ENCODE data around the gene PTCH2.

The PTCH2 gene

DNA sequence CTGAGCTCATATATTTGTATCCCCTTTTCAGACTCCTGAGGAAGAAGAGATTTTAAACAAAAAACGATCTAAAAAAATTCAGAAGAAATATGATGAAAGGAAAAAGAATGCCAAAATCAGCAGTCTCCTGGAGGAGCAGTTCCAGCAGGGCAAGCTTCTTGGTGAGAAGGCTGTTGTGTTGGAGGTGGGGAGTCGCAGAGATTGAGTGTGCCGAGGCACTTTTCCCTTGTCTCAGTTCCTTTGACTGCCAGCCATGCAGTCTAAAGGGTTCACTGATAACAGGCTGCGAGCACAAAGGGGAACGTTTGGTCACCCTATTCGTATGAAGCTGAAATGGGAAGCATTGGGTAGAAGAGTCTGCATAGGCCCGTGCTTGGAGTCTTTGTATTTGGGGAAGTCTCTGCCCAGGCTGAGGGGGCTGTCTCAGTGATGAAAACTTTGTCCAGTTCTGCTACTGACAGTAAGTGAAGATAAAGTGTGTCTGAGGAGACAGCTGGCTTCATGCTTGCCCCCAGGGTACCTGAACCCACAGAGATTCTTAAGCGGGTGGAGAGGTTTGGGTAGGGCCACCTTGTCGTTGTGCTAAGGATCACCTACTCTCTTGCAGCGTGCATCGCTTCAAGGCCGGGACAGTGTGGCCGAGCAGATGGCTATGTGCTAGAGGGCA lies 65.0 kb downstream of the PTCH2 start:
- DNase-seq (ENCODE audit: low spot score) = no peak

- no peak for DNase-seq (ENCODE audit: low spot score)
Measured at GRCh38 chr1:44777547-44777946, 65.5 kb downstream of the PTCH2 start.

- no peak for DNase-seq (ENCODE audit: low spot score)
Measured at GRCh38 chr1:44776730-44777068, 66.4 kb downstream of the PTCH2 start.

DNA sequence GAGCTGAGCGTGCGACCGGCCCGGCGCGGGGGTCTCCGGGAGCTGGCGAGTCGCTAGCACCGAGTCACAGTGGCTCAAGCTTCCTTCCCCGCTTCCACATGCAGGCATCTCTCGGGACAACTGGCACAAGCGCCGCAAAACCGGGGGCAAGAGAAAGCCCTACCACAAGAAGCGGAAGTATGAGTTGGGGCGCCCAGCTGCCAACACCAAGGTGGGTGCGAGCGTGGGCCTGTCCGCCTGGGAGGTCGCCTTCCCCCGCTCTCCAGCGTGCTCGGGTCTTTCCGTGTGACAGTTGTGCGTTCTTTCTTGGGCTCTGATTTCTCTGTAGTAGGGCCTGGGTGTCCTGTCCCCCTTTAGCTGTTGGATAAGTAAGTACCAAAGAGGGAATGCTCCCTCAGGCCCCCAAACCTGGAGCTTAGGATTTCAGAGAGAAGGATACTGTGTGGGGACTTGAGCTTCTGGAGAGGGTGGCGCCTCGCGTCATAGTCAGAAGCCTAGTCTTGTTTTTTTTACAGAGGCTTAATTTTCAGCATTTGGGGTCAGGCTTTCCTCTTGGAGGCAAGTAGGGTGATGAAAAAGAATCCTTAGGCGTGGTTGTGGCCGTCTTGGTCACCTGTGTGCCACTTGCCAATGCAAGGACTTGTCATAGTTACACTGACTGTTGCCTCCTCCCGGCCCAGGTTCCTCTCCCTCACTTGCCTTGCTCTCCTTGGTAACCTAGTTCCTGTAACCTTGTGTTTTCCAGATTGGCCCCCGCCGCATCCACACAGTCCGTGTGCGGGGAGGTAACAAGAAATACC lies 66.9 kb downstream of the PTCH2 start:
- peak; percentile 41 for DNase-seq (ENCODE audit: low spot score)

- peak; percentile 92 for DNase-seq (ENCODE audit: low spot score)
Measured at GRCh38 chr1:44775078-44775929, 67.7 kb downstream of the PTCH2 start, which contains the start of gene RPS8. RPS8 (plus strand) TSS chr1:44775540; CDS start chr1:44775597, 57 bp downstream.
